Prostate gland (tissue), 2 donors: Measurements from ENCODE around the gene IL17RC.

Source experiments
- POLR2A ChIP-seq: fragments of 450-650 bp; IDR thresholded peaks from one replicate; pipeline ENCODE4 v1.6.1; 2016; ENCODE audit warnings: antibody characterized with exemption, mild to moderate bottlenecking
- POLR2AphosphoS5 ChIP-seq: sonication (generic); formaldehyde crosslinking; IDR thresholded peaks from one replicate; pipeline ENCODE4 v1.6.1; 2017; ENCODE audit warnings: antibody characterized with exemption
- TF ChIP-seq, protein P1 (sequence below), 4 experiments: fragments of 200-600 bp in 2 of 4; fragments of 450-650 bp in 2 of 4; sonication (generic) in 2 of 4; IDR thresholded peaks; 1 replicate in 3 of 4; 2 replicates in 1 of 4; pipeline ENCODE4 v1.5.1; 2016 to 2019; ENCODE audit warnings: antibody characterized with exemption in 4 of 4, mild to moderate bottlenecking in 2 of 4, moderate library complexity in 2 of 4

- TF ChIP-seq POLR2AphosphoS5 (peak; percentile 36), POLR2A (no peak)
- TF ChIP-seq, protein P1, sequence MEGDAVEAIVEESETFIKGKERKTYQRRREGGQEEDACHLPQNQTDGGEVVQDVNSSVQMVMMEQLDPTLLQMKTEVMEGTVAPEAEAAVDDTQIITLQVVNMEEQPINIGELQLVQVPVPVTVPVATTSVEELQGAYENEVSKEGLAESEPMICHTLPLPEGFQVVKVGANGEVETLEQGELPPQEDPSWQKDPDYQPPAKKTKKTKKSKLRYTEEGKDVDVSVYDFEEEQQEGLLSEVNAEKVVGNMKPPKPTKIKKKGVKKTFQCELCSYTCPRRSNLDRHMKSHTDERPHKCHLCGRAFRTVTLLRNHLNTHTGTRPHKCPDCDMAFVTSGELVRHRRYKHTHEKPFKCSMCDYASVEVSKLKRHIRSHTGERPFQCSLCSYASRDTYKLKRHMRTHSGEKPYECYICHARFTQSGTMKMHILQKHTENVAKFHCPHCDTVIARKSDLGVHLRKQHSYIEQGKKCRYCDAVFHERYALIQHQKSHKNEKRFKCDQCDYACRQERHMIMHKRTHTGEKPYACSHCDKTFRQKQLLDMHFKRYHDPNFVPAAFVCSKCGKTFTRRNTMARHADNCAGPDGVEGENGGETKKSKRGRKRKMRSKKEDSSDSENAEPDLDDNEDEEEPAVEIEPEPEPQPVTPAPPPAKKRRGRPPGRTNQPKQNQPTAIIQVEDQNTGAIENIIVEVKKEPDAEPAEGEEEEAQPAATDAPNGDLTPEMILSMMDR (IDR thresholded peaks at IDR 0.05) = no peak
Observed at GRCh38 chr3:9913601-9914000, 3.3 kb upstream of the IL17RC start.
